ENCODE data around the gene TK2. TPM values are rescaled to one million over a fixed set of nuclear protein-coding genes. Genes with fewer than 3 reads are reported as not detected.
A peak's percentile ranks its signal among the peaks of the same experiment; 100 is the strongest.

The TK2 gene
- total and polyA plus RNA-seq, 9 of the 15 experiments (the other 6 are each of a cell fraction or from before 2014, with no cell fraction given), result 1.1 to 10.2 (median 5.3) TPM

GRCh38 chr16:66516509-66516807 is 33.5 kb downstream of the TK2 start:
- Histone ChIP-seq H3K27ac (ENCODE audit: extremely low read depth, low read depth, low read length) (peak overlapping the region; percentile 65), H3K79me2 (ENCODE audit: control insufficient read depth, insufficient read depth, low read length) (no peaks in the 10 kb centered on the region), H3K9ac (ENCODE audit: insufficient read depth in 1 of 2, low read depth in 2 of 2, low read length in 2 of 2) (peak overlapping the region; percentile 40 to 73; a peak in 3 of 4 replicates), H3K4me3 (no peak overlapping the region), H3K27me3 (ENCODE audit: control insufficient read depth in 2 of 2, insufficient read depth in 2 of 2, low read length in 2 of 2) (no peaks in the 10 kb centered on the region), H3K4me1 (replicated peaks in 1 of 2; ENCODE audit: control insufficient read depth in 2 of 2, insufficient read depth in 2 of 2, low read length in 2 of 2) (peaks cover 31 to 35% of the 10 kb centered on the region in 2 experiments), H4K20me1 (replicated peaks; ENCODE audit: control insufficient read depth, insufficient read depth, low read length) (no peaks in the 10 kb centered on the region), H3K9me1 (ENCODE audit: control insufficient read depth, insufficient read depth, low read length) (no peaks in the 10 kb centered on the region), H3K36me3 (ENCODE audit: control insufficient read depth, insufficient read depth, low read length) (no peaks in the 10 kb centered on the region; the same call in 2 of the 3 replicates), H3K4me2 (ENCODE audit: insufficient read depth, low read length) (no peak overlapping the region; the same call in 1 of the 2 replicates), H2AFZ (ENCODE audit: low read depth, low read length) (peak overlapping the region; percentile 95), H3K9me3 (replicated peaks; ENCODE audit: control insufficient read depth, insufficient read depth, low read depth, low read length) (no peaks in the 10 kb centered on the region)
- ATAC-seq (no peak), DNase-seq (ENCODE audit: extremely low read depth in 1 of 4, low spot score in 3 of 4) (no peak), FAIRE-seq (no peak)
- intact Hi-C loops (cut with micrococcal nuclease), result loop anchor here (1.0 to 2.0 kb wide), 3 partner anchors 34 to 110 kb away; partner anchors contain the start of gene TK2
- 36% methylated on average over 7 of the region's 8 CpGs for WGBS (ENCODE audit: insufficient coverage, low coverage, missing lambda C conversion rate)
- ChIA-PET CTCF (ENCODE audit: low intra/inter-chr PET ratio) (interaction anchor here (0.9 kb wide), 1 partner anchor 35 kb away, joined by 3 read pairs; no protein-coding TSS in a partner anchor), POLR2A (no interaction called here)
- no TSS peak for BruUV-seq (replicated peaks)
- in situ Hi-C loops (cut with MboI), result no loop called here
- TF ChIP-seq TFAM (CRISPR knock-in tag; conservative IDR thresholded peaks at IDR 0.05) (no peak), RAD21 (CRISPR knock-in tag; conservative IDR thresholded peaks at IDR 0.05 in 1 of 2, IDR thresholded peaks at IDR 0.05 in 1 of 2) (0 out of 4 replicates have a peak, but pooled peaks of 1 of the 2 experiments have one; percentile 7), HDGF (IDR thresholded peaks at IDR 0.05) (peak; percentile 21; the same call in 1 of the 2 replicates), SMC3 (conservative IDR thresholded peaks at IDR 0.05; ENCODE audit: insufficient read depth, low read depth, low read length) (0 out of 2 replicates have a peak, but pooled peaks have one; percentile 6), ZNF263 (CRISPR knock-in tag; IDR thresholded peaks at IDR 0.05; ENCODE audit: borderline replicate concordance) (0 out of 2 replicates have a peak, but pooled peaks have one; percentile 22), ZBTB2 (IDR thresholded peaks at IDR 0.05) (0 out of 2 replicates have a peak, but pooled peaks have one; percentile 17)
